HCT116 (cell line): ENCODE results near the gene POMGNT1. TPM values are rescaled to one million over a fixed set of nuclear protein-coding genes. Genes with fewer than 3 reads are reported as not detected.
A peak's percentile ranks its signal among the peaks of the same experiment; 100 is the strongest.

Source experiments
- ATAC-seq: fragments of 200-7000 bp; cut with Tn5 transposase; 2 replicates; pipeline ENCODE4 v1.9.1; 2020; ENCODE audit warnings: mild to moderate bottlenecking, moderate library complexity
- BruUV-seq: library from RNA; stranded (reverse); fragments of 400-500 nt; replicated peaks from 2 replicates; lab custom pipeline; 2021; lab: Mats Ljungman, UMichigan
- CTCF ChIA-PET: fragments of 300-600 bp; sonication (Branson Sonifier 250); formaldehyde crosslinking; loops from one replicate; lab custom pipeline; 2021; ENCODE audit warnings: antibody characterized with exemption; lab: Charles Lee
- POLR2A ChIA-PET: fragments of 300-600, 350-600 bp; sonication (Branson Sonifier 250); formaldehyde crosslinking; loops from one replicate; lab custom pipeline; 2021; ENCODE audit warnings: antibody characterized with exemption; lab: Charles Lee
- RAD21 ChIA-PET, 2 experiments: fragments of 300-600 bp; sonication (Branson Sonifier 250); formaldehyde crosslinking; loops; one replicate each; lab custom pipeline; 2023; ENCODE audit warnings: low total read pairs in 2 of 2; ENCODE audit not compliant: uncharacterized antibody in 2 of 2, unreplicated experiment in 2 of 2, low non-redundant PET in 1 of 2; lab: Charles Lee
- DNase-seq: peaks from one replicate; pipeline ENCODE4 v3.0.0-alpha.2; 2010; ENCODE audit warnings: low read depth, low spot score
- H2AFZ ChIP-seq: fragments of 200-600 bp; shearing (Covaris generic), sonication (generic); 2 replicates; pipeline ENCODE4 v1.6.1; 2017; ENCODE audit warnings: low read depth, mixed run types, mixed read lengths, antibody characterized with exemption, low read length; ENCODE audit not compliant: poor library complexity, severe bottlenecking
- H3K27ac ChIP-seq: 2 replicates; pipeline ENCODE4 v1.5.1; 2012; ENCODE audit warnings: low read depth, low read length
- H3K27me3 ChIP-seq: fragments of 200-600 bp; sonication (generic); 2 replicates; pipeline ENCODE4 v1.6.1; 2016; ENCODE audit warnings: mixed run types, low read length, mixed read lengths; ENCODE audit not compliant: insufficient read depth
- H3K36me3 ChIP-seq, 2 experiments: fragments of 200-500 bp in 1 of 2; fragments of 200-600 bp in 1 of 2; sonication (Bioruptor generic) in 1 of 2; sonication (generic) in 1 of 2; 2 replicates each; pipeline versions ENCODE4 v1.5.1 to v1.6.1; 2014 to 2016; ENCODE audit warnings: low read length in 2 of 2, inconsistent platforms in 1 of 2, mixed read lengths in 1 of 2, mixed run types in 1 of 2; ENCODE audit not compliant: insufficient read depth in 2 of 2, control insufficient read depth in 1 of 2
- H3K4me1 ChIP-seq, 2 experiments: fragments of 200-600 bp in 1 of 2; sonication (generic) in 1 of 2; 2 replicates each; pipeline versions ENCODE4 v1.5.1 to v1.6.1; 2012 to 2017; ENCODE audit warnings: low read length in 2 of 2, inconsistent platforms in 1 of 2, mild to moderate bottlenecking in 1 of 2, mixed read lengths in 1 of 2, mixed run types in 1 of 2, moderate library complexity in 1 of 2; ENCODE audit not compliant: insufficient read depth in 2 of 2, control insufficient read depth in 1 of 2
- H3K4me2 ChIP-seq: fragments of 200-600 bp; sonication (generic); 2 replicates; pipeline ENCODE4 v1.6.1; 2017; ENCODE audit warnings: mixed run types, low read length, mixed read lengths
- H3K4me3 ChIP-seq, 2 experiments: fragments of 200-600 bp in 1 of 2; sonication (generic) in 1 of 2; replicated peaks in 1 of 2; 2 replicates each; pipeline ENCODE4 v1.5.1; 2011 to 2016; ENCODE audit warnings: low read length in 2 of 2, control low read depth in 1 of 2, low read depth in 1 of 2, mild to moderate bottlenecking in 1 of 2, mixed read lengths in 1 of 2, mixed run types in 1 of 2
- H3K79me2 ChIP-seq: fragments of 200-600 bp; sonication (generic); 2 replicates; pipeline ENCODE4 v1.6.1; 2017; ENCODE audit warnings: mild to moderate bottlenecking, mixed run types, low read length, moderate library complexity, mixed read lengths; ENCODE audit not compliant: insufficient read depth
- H3K9ac ChIP-seq: fragments of 200-600 bp; sonication (generic); 2 replicates; pipeline ENCODE4 v1.6.1; 2016; ENCODE audit warnings: low read length, mixed read lengths
- H3K9me2 ChIP-seq: fragments of 200-600 bp; sonication (generic), shearing (Covaris generic); 2 replicates; pipeline ENCODE4 v1.6.1; 2017; ENCODE audit warnings: mixed run types, mild to moderate bottlenecking, moderate library complexity; ENCODE audit not compliant: insufficient read depth
- H3K9me3 ChIP-seq, 2 experiments: fragments of 200-500 bp in 1 of 2; fragments of 200-600 bp in 1 of 2; sonication (Bioruptor generic) in 1 of 2; sonication (generic) in 1 of 2; 2 replicates each; pipeline ENCODE4 v1.6.1; 2014 to 2017; ENCODE audit warnings: low read length in 2 of 2, mixed read lengths in 2 of 2, inconsistent platforms in 1 of 2, low read depth in 1 of 2, mild to moderate bottlenecking in 1 of 2, mixed run types in 1 of 2, moderate library complexity in 1 of 2; ENCODE audit not compliant: control insufficient read depth in 1 of 2, insufficient read depth in 1 of 2
- H4K20me1 ChIP-seq: fragments of 200-600 bp; sonication (generic), shearing (Covaris generic); 2 replicates; pipeline ENCODE4 v1.6.1; 2017; ENCODE audit warnings: mixed run types, mild to moderate bottlenecking, moderate library complexity; ENCODE audit not compliant: insufficient read depth
- CEBPB ChIP-seq: IDR thresholded peaks from 2 replicates; pipeline ENCODE4 v1.6.1; 2012; ENCODE audit warnings: low read depth
- FOSL1 ChIP-seq: IDR thresholded peaks from 2 replicates; pipeline ENCODE4 v1.6.1; 2012; ENCODE audit warnings: low read depth
- POLR2A ChIP-seq: IDR thresholded peaks from 2 replicates; pipeline ENCODE4 v1.7.0; 2011; ENCODE audit warnings: borderline replicate concordance; ENCODE audit not compliant: insufficient read depth, insufficient read length; ENCODE audit errors: extremely low read depth
- YY1 ChIP-seq: IDR thresholded peaks from 2 replicates; pipeline ENCODE4 v1.6.1; 2011; ENCODE audit warnings: low read length, low read depth, moderate library complexity, mild to moderate bottlenecking; ENCODE audit not compliant: insufficient replicate concordance; ENCODE audit errors: extremely low read depth
- ZFX ChIP-seq: fragments of 450-650 bp; IDR thresholded peaks from 2 replicates; pipeline ENCODE4 v1.6.1; 2017
- intact Hi-C: fragments of 100-400 bp; cut with micrococcal nuclease; formaldehyde crosslinking; loops from 2 replicates; pipeline ENCODE4 v1.10.0; 2022
- total RNA-seq: library from RNA; stranded (reverse); gene quantifications from one replicate; pipeline ENCODE4 v1.2.1, GENCODE V29; 2021; ENCODE audit not compliant: unreplicated experiment
- TF ChIP-seq, protein P1 (sequence below), 3 experiments: fragments of 200-600 bp in 1 of 3; sonication (generic) in 1 of 3; IDR thresholded peaks in 2 of 3; conservative IDR thresholded peaks in 1 of 3; 2 replicates each; pipeline ENCODE4 v1.5.1; 2012 to 2017; ENCODE audit warnings: low read depth in 2 of 3, low read length in 2 of 3, antibody characterized with exemption in 1 of 3, borderline replicate concordance in 1 of 3, control low read depth in 1 of 3, mild to moderate bottlenecking in 1 of 3, mixed read lengths in 1 of 3, mixed run types in 1 of 3, moderate library complexity in 1 of 3; ENCODE audit not compliant: insufficient read depth in 1 of 3
- TF ChIP-seq, protein P2 (sequence below): IDR thresholded peaks from 2 replicates; pipeline ENCODE4 v1.6.1; 2012; ENCODE audit warnings: low read depth

Gene POMGNT1
- total RNA-seq, 1 experiment from 2014 or later, result 97.7 TPM

DNA sequence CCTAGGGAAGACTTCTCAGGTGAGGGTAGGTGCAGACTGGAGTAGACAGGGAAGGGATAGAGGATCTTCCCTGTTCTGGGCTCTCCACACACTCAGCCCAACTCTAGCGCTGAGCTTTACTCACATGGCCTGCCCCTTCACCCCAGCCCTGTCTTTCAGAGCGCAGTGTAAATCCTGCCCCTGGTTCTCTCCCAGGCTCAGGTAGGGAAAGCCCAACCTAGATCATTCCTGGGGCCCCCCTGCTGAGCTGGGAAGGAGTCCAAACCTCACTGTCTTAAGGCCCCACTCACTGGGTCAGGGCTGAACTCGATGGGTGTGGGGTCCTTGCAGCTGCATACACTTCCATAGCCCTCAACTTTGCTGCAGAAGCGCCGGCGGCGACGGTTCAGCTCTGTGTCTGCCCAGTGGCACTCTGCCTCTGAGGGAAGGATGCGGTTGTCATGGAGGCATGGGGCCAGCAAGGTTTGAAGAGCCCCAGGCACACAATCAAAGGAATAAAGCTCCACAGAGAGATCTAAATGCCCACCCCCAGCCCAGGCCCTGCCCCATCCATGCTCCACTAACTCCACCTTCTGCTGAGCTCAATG, 4.2 kb downstream of the POMGNT1 start:
- H3K9me2 ChIP-seq, result no peaks in the 10 kb centered on the region
- H3K4me1 ChIP-seq, result peaks cover 7 to 13% of the 10 kb centered on the region in 2 experiments; a peak in 3 of 4 replicates
- H3K27me3 ChIP-seq, result no peaks in the 10 kb centered on the region
- H3K4me3 ChIP-seq, result no peak overlapping the region
- H3K79me2 ChIP-seq, result peaks cover 8% of the 10 kb centered on the region; the same call in 1 of the 2 replicates
- TF ChIP-seq YY1 (no peak), FOSL1 (no peak), POLR2A (no peak), CEBPB (no peak), ZFX (no peak)
- TF ChIP-seq, protein P1, sequence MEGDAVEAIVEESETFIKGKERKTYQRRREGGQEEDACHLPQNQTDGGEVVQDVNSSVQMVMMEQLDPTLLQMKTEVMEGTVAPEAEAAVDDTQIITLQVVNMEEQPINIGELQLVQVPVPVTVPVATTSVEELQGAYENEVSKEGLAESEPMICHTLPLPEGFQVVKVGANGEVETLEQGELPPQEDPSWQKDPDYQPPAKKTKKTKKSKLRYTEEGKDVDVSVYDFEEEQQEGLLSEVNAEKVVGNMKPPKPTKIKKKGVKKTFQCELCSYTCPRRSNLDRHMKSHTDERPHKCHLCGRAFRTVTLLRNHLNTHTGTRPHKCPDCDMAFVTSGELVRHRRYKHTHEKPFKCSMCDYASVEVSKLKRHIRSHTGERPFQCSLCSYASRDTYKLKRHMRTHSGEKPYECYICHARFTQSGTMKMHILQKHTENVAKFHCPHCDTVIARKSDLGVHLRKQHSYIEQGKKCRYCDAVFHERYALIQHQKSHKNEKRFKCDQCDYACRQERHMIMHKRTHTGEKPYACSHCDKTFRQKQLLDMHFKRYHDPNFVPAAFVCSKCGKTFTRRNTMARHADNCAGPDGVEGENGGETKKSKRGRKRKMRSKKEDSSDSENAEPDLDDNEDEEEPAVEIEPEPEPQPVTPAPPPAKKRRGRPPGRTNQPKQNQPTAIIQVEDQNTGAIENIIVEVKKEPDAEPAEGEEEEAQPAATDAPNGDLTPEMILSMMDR (IDR thresholded peaks at IDR 0.05 in 2 of 3, conservative IDR thresholded peaks at IDR 0.05 in 1 of 3; ENCODE audit: borderline replicate concordance in 1 of 3, insufficient read depth in 1 of 3, low read depth in 2 of 3, low read length in 2 of 3), result no peak
- TF ChIP-seq, protein P2, sequence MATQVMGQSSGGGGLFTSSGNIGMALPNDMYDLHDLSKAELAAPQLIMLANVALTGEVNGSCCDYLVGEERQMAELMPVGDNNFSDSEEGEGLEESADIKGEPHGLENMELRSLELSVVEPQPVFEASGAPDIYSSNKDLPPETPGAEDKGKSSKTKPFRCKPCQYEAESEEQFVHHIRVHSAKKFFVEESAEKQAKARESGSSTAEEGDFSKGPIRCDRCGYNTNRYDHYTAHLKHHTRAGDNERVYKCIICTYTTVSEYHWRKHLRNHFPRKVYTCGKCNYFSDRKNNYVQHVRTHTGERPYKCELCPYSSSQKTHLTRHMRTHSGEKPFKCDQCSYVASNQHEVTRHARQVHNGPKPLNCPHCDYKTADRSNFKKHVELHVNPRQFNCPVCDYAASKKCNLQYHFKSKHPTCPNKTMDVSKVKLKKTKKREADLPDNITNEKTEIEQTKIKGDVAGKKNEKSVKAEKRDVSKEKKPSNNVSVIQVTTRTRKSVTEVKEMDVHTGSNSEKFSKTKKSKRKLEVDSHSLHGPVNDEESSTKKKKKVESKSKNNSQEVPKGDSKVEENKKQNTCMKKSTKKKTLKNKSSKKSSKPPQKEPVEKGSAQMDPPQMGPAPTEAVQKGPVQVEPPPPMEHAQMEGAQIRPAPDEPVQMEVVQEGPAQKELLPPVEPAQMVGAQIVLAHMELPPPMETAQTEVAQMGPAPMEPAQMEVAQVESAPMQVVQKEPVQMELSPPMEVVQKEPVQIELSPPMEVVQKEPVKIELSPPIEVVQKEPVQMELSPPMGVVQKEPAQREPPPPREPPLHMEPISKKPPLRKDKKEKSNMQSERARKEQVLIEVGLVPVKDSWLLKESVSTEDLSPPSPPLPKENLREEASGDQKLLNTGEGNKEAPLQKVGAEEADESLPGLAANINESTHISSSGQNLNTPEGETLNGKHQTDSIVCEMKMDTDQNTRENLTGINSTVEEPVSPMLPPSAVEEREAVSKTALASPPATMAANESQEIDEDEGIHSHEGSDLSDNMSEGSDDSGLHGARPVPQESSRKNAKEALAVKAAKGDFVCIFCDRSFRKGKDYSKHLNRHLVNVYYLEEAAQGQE, result no peak
- no peak for DNase-seq
- no TSS peak for BruUV-seq
- no peaks in the 10 kb centered on the region for H3K9me3 ChIP-seq
- H2AFZ ChIP-seq, result no peak overlapping the region
- intact Hi-C loops, result no loop called here
- H3K36me3 ChIP-seq, result peaks cover 10 to 46% of the 10 kb centered on the region in 2 experiments; a peak in 3 of 4 replicates
- H3K27ac ChIP-seq, result peak overlapping the region; percentile 13; the same call in 1 of the 2 replicates
- ChIA-PET CTCF (interaction anchor here (1.1 kb wide), 1 partner anchor 30 kb away, joined by 5 read pairs; no protein-coding TSS in a partner anchor), POLR2A (no interaction called here), RAD21 (no interaction called here)
- H3K4me2 ChIP-seq, result no peak overlapping the region
- no peaks in the 10 kb centered on the region for H4K20me1 ChIP-seq
- H3K9ac ChIP-seq, result no peak overlapping the region
- ATAC-seq, result no peak
